HepG2 (cell line): Measurements from ENCODE around the gene MRFAP1L1. TPM values are rescaled to one million over a fixed set of nuclear protein-coding genes. Genes with fewer than 3 reads are reported as not detected.

ENCODE experiments used
- CENPT ChIP-seq: sonication (generic); formaldehyde crosslinking; IDR thresholded peaks from 2 replicates; pipeline ENCODE4 v1.8.0; 2022; ENCODE audit warnings: low read depth, mild to moderate bottlenecking, moderate library complexity, missing genetic modification reagents
- ETV6 ChIP-seq: sonication (generic); formaldehyde crosslinking; conservative IDR thresholded peaks from 2 replicates; pipeline ENCODE4 v1.4.0; 2020; ENCODE audit warnings: missing genetic modification reagents
- FOXK1 ChIP-seq: sonication (generic); formaldehyde crosslinking; IDR thresholded peaks from 2 replicates; pipeline ENCODE4 v1.4.0; 2020; ENCODE audit warnings: low read depth, missing genetic modification reagents, borderline replicate concordance
- HDAC1 ChIP-seq: sonication (generic); formaldehyde crosslinking; IDR thresholded peaks from 2 replicates; pipeline ENCODE4 v1.5.1; 2020; ENCODE audit warnings: mild to moderate bottlenecking, missing genetic modification reagents
- POLR2AphosphoS5 ChIP-seq: IDR thresholded peaks from 2 replicates; pipeline ENCODE4 v1.6.1; 2012; ENCODE audit warnings: low read depth, low read length
- REPIN1 ChIP-seq: sonication (generic); formaldehyde crosslinking; IDR thresholded peaks from 2 replicates; pipeline ENCODE4 v1.8.0; 2022; ENCODE audit warnings: missing genetic modification reagents, low read depth, mild to moderate bottlenecking, borderline replicate concordance
- SALL2 ChIP-seq: sonication (generic); formaldehyde crosslinking; IDR thresholded peaks from 2 replicates; pipeline ENCODE4 v1.8.1; 2023; ENCODE audit warnings: mild to moderate bottlenecking, missing genetic modification reagents, inconsistent platforms
- SMARCC2 ChIP-seq: fragments of 450-650 bp; IDR thresholded peaks from 2 replicates; pipeline ENCODE4 v1.6.1; 2017; ENCODE audit warnings: antibody characterized with exemption, mild to moderate bottlenecking
- SP4 ChIP-seq: sonication (generic); formaldehyde crosslinking; IDR thresholded peaks from 2 replicates; pipeline ENCODE4 v1.8.1; 2023; ENCODE audit warnings: mild to moderate bottlenecking, missing genetic modification reagents
- XRCC5 ChIP-seq: fragments of 200-400 bp; formaldehyde crosslinking; optimal IDR thresholded peaks from 2 replicates; pipeline ENCODE3; 2017; ENCODE audit warnings: mild to moderate bottlenecking, low read length
- ZNF33A ChIP-seq: sonication (generic); formaldehyde crosslinking; IDR thresholded peaks from 2 replicates; pipeline ENCODE4 v1.5.1; 2020; ENCODE audit warnings: missing genetic modification reagents, mild to moderate bottlenecking, moderate library complexity, borderline replicate concordance
- polyA plus RNA-seq, 8 experiments: library from polyadenylated mRNA; depleted of rRNA in 3 of 8; stranded (reverse) in 7 of 8; unstranded in 1 of 8; fragments of >200 nt; fragmentation: Illumina TruSeq in 4 of 8; extraction: Trizol in 4 of 8; gene quantifications; 2 replicates each; pipeline versions ENCODE4 v1.2.1 to v1.2.3, GENCODE V29; 2011 to 2016; ENCODE audit warnings: low read depth in 4 of 8, missing spikeins in 1 of 8, mixed read lengths in 1 of 8; ENCODE audit not compliant: insufficient read depth in 1 of 8
- total RNA-seq, 5 experiments: library from RNA; depleted of rRNA; stranded (reverse); fragments of >200 nt; fragmentation: Illumina TruSeq; extraction: Trizol; gene quantifications; 2 replicates each; pipeline ENCODE4 v1.2.3, GENCODE V29; 2016; ENCODE audit warnings: low read depth in 1 of 5
- TF ChIP-seq, protein P1 (sequence below): sonication (generic); formaldehyde crosslinking; IDR thresholded peaks from 2 replicates; pipeline ENCODE4 v1.4.0; 2020; ENCODE audit warnings: low read depth, mild to moderate bottlenecking, missing genetic modification reagents
- TF ChIP-seq, protein P2 (sequence below): sonication (generic); formaldehyde crosslinking; IDR thresholded peaks from 2 replicates; pipeline ENCODE4 v1.5.1; 2020; ENCODE audit warnings: mild to moderate bottlenecking, missing genetic modification reagents, moderate library complexity
- TF ChIP-seq, protein P3 (sequence below): sonication (generic); formaldehyde crosslinking; IDR thresholded peaks from 2 replicates; pipeline ENCODE4 v1.4.0; 2020; ENCODE audit warnings: mild to moderate bottlenecking, missing genetic modification reagents
- TF ChIP-seq, protein P4 (sequence below): sonication (generic); formaldehyde crosslinking; IDR thresholded peaks from 2 replicates; pipeline ENCODE4 v1.5.1; 2020; ENCODE audit warnings: mild to moderate bottlenecking, missing genetic modification reagents

Gene MRFAP1L1
- total and polyA plus RNA-seq, 2 of the 13 experiments (the other 11 are each of a cell fraction or from before 2014, with no cell fraction given) = 44.8 to 76.6 TPM

DNA sequence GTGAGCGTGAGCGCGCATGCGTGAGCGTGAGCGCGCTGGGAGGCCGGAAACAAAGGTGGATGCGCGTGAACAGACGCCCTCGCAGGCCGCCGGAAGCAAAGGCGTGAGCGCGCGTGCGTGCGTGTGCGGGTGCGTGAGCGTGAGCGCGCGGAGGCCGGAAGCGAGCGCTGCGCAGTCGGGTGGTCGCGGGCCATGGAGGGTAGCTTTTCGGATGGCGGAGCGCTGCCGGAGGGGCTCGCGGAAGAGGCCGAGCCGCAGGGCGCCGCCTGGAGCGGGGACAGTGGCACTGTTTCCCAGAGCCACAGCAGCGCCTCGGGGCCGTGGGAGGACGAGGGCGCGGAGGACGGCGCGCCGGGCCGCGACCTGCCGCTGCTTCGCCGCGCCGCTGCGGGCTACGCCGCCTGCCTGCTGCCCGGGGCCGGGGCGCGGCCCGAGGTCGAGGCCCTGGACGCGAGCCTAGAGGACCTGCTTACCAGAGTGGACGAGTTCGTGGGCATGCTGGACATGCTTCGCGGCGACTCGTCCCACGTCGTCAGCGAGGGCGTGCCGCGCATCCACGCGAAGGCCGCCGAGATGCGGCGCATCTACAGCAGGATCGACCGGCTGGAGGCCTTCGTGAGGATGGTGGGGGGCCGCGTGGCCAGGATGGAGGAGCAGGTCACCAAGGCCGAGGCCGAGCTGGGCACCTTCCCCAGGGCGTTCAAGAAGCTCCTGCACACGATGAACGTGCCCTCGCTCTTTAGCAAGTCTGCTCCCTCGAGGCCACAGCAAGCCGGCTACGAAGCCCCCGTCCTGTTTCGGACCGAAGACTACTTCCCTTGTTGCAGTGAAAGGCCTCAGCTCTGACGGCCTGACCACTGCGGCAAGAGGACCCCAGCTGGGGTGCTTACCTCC lies 6.6 kb upstream of the MRFAP1L1 start, which contains the start of gene BLOC1S4 (continued):
- TF ChIP-seq, protein P1, sequence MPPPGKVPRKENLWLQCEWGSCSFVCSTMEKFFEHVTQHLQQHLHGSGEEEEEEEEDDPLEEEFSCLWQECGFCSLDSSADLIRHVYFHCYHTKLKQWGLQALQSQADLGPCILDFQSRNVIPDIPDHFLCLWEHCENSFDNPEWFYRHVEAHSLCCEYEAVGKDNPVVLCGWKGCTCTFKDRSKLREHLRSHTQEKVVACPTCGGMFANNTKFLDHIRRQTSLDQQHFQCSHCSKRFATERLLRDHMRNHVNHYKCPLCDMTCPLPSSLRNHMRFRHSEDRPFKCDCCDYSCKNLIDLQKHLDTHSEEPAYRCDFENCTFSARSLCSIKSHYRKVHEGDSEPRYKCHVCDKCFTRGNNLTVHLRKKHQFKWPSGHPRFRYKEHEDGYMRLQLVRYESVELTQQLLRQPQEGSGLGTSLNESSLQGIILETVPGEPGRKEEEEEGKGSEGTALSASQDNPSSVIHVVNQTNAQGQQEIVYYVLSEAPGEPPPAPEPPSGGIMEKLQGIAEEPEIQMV (CRISPR knock-in tag) = 0 out of 2 replicates have a peak, but pooled peaks have one; percentile 69
- TF ChIP-seq SP4 (CRISPR knock-in tag) = peak; percentile 10; the same call in 1 of the 2 replicates
- TF ChIP-seq ZNF33A (CRISPR knock-in tag) = no peak
- TF ChIP-seq, protein P2, sequence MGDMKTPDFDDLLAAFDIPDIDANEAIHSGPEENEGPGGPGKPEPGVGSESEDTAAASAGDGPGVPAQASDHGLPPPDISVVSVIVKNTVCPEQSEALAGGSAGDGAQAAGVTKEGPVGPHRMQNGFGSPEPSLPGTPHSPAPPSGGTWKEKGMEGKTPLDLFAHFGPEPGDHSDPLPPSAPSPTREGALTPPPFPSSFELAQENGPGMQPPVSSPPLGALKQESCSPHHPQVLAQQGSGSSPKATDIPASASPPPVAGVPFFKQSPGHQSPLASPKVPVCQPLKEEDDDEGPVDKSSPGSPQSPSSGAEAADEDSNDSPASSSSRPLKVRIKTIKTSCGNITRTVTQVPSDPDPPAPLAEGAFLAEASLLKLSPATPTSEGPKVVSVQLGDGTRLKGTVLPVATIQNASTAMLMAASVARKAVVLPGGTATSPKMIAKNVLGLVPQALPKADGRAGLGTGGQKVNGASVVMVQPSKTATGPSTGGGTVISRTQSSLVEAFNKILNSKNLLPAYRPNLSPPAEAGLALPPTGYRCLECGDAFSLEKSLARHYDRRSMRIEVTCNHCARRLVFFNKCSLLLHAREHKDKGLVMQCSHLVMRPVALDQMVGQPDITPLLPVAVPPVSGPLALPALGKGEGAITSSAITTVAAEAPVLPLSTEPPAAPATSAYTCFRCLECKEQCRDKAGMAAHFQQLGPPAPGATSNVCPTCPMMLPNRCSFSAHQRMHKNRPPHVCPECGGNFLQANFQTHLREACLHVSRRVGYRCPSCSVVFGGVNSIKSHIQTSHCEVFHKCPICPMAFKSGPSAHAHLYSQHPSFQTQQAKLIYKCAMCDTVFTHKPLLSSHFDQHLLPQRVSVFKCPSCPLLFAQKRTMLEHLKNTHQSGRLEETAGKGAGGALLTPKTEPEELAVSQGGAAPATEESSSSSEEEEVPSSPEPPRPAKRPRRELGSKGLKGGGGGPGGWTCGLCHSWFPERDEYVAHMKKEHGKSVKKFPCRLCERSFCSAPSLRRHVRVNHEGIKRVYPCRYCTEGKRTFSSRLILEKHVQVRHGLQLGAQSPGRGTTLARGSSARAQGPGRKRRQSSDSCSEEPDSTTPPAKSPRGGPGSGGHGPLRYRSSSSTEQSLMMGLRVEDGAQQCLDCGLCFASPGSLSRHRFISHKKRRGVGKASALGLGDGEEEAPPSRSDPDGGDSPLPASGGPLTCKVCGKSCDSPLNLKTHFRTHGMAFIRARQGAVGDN (CRISPR knock-in tag) = peak; percentile 93
- peak; percentile 46 for TF ChIP-seq XRCC5
- TF ChIP-seq CENPT (CRISPR knock-in tag) = peak; percentile 67; the same call in 1 of the 2 replicates
- TF ChIP-seq REPIN1 (CRISPR knock-in tag) = 0 out of 2 replicates have a peak, but pooled peaks have one; percentile 51
- TF ChIP-seq, protein P3, sequence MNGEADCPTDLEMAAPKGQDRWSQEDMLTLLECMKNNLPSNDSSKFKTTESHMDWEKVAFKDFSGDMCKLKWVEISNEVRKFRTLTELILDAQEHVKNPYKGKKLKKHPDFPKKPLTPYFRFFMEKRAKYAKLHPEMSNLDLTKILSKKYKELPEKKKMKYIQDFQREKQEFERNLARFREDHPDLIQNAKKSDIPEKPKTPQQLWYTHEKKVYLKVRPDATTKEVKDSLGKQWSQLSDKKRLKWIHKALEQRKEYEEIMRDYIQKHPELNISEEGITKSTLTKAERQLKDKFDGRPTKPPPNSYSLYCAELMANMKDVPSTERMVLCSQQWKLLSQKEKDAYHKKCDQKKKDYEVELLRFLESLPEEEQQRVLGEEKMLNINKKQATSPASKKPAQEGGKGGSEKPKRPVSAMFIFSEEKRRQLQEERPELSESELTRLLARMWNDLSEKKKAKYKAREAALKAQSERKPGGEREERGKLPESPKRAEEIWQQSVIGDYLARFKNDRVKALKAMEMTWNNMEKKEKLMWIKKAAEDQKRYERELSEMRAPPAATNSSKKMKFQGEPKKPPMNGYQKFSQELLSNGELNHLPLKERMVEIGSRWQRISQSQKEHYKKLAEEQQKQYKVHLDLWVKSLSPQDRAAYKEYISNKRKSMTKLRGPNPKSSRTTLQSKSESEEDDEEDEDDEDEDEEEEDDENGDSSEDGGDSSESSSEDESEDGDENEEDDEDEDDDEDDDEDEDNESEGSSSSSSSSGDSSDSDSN (CRISPR knock-in tag) = peak; percentile 95
- peak; percentile 70; the same call in 1 of the 2 replicates for TF ChIP-seq FOXK1
- TF ChIP-seq ETV6 (CRISPR knock-in tag) = no peak
- TF ChIP-seq, protein P4, sequence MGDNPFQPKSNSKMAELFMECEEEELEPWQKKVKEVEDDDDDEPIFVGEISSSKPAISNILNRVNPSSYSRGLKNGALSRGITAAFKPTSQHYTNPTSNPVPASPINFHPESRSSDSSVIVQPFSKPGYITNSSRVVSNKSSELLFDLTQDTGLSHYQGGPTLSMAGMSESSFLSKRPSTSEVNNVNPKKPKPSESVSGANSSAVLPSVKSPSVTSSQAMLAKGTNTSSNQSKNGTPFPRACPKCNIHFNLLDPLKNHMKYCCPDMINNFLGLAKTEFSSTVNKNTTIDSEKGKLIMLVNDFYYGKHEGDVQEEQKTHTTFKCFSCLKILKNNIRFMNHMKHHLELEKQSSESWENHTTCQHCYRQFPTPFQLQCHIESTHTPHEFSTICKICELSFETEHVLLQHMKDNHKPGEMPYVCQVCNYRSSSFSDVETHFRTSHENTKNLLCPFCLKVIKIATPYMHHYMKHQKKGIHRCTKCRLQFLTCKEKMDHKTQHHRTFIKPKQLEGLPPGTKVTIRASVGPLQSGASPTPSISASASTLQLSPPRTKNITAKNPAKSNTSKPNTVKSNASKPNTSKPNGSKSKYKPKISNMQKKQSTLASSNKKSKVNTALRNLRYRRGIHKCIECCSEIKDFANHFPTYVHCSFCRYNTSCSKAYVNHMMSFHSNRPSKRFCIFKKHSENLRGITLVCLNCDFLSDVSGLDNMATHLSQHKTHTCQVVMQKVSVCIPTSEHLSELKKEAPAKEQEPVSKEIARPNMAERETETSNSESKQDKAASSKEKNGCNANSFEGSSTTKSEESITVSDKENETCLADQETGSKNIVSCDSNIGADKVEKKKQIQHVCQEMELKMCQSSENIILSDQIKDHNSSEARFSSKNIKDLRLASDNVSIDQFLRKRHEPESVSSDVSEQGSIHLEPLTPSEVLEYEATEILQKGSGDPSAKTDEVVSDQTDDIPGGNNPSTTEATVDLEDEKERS (CRISPR knock-in tag) = peak; percentile 53; the same call in 1 of the 2 replicates
- TF ChIP-seq SMARCC2 = no peak
- TF ChIP-seq POLR2AphosphoS5 = peak; percentile 82
- TF ChIP-seq HDAC1 (CRISPR knock-in tag) = peak; percentile 91
- TF ChIP-seq SALL2 (CRISPR knock-in tag) = 0 out of 2 replicates have a peak, but pooled peaks have one; percentile 56
